ENCODE measurements around the gene MSH6.
"Not testable (repeated sequence)": the region's sequence is repeated elsewhere in the genome, so short reads cannot be mapped to it uniquely, and the experiment has no call there.

The MSH6 gene

DNA sequence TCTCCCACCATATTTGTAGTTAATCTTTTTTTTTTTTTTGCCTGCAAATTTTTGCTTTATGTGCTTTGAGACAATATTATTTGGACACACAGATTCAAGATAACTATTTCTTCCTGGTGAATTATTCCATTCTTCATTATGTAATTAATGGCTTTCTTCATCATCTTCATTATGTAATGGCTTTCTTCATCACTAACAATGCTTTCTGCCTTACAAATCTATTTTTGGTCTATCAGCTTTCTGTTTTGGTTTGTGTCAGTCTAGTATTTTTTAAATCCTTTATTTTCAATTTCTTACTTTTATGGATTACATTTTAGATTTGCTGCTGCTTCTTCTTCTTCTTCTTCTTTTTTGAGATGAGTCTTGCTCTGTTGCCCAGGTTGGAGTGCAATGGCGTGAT, 60.5 kb downstream of the MSH6 start:
- no peak overlapping the region for H3K27ac ChIP-seq
- TF ChIP-seq CTCF (conservative IDR thresholded peaks at IDR 0.05) (no peak), ZFX (IDR thresholded peaks at IDR 0.05) (no peak)

DNA sequence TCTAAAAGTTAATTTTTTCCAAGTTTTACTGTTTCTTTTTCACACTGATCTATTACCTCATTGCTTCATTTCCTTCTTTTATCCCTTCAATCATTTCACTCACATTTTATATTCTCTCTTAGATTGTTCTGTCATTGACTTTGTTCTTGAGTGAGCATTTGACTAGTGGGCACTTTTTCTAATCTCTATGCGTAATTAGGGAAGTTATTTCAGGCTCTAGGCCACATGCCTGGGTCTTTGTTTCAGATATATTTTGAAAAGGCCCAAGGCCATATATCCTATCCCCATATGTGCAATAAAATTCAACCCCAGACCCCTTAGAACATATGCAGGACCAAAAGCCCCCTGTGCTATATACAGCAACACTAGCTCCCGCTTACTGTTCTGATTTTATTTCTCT, 61.2 kb downstream of the MSH6 start:
- TF ChIP-seq ZFX (IDR thresholded peaks at IDR 0.05) (no peak), CTCF (conservative IDR thresholded peaks at IDR 0.05) (no peak)
- no peak overlapping the region for H3K27ac ChIP-seq

- no peak overlapping the region for H3K27ac ChIP-seq
- TF ChIP-seq ZFX (IDR thresholded peaks at IDR 0.05) (no peak), CTCF (conservative IDR thresholded peaks at IDR 0.05) (no peak)
Observed at GRCh38 chr2:47849368-47849767, 66.4 kb downstream of the MSH6 start.

DNA sequence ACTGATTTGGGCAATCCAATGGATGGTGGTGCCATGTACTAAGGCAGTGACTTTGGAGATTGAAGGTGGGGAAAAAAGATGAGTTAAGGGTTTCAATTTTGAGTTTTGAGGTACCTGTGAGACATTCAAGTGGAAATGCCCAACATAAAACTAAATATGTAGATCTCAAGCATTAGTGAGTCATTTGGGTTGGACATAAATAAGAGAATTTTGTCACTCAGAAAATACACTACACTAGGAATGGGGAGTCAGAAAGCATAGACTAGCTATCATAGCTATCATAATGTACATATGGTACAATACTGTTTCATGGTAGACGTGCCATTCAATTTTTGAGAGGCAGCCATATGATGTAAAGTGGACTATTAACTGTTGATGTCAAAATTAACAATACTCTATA, 67.3 kb downstream of the MSH6 start:
- TF ChIP-seq CTCF (conservative IDR thresholded peaks at IDR 0.05): no peak
- no peak for TF ChIP-seq ZFX (IDR thresholded peaks at IDR 0.05)
- H3K27ac ChIP-seq: no peak overlapping the region

- not testable (repeated sequence) for H3K27ac ChIP-seq
Observed at GRCh38 chr2:47853067-47853777, 70.3 kb downstream of the MSH6 start.
